Adipocyte (in vitro differentiated cells): ENCODE results near the gene RHOU.
"Not testable (repeated sequence)": the region's sequence is repeated elsewhere in the genome, so short reads cannot be mapped to it uniquely, and the experiment has no call there.

Source experiments
- DNase-seq: peaks from one replicate; pipeline ENCODE4 v3.0.0-alpha.2; 2015; ENCODE audit warnings: low read depth
- H3K27me3 ChIP-seq: replicated peaks from 2 replicates; pipeline ENCODE4 v1.7.0; 2013; ENCODE audit warnings: mild to moderate bottlenecking, low read length, moderate library complexity; ENCODE audit not compliant: control insufficient read depth, insufficient read depth
- H3K36me3 ChIP-seq: 2 replicates; pipeline ENCODE4 v1.7.0; 2013; ENCODE audit warnings: low read length, mild to moderate bottlenecking, moderate library complexity; ENCODE audit not compliant: control insufficient read depth, insufficient read depth, severe bottlenecking
- H3K4me1 ChIP-seq: 2 replicates; pipeline ENCODE4 v1.7.0; 2013; ENCODE audit warnings: mild to moderate bottlenecking, low read length, moderate library complexity; ENCODE audit not compliant: control insufficient read depth, insufficient read depth
- H3K4me3 ChIP-seq: 2 replicates; pipeline ENCODE4 v1.7.0; 2013; ENCODE audit warnings: mild to moderate bottlenecking, low read length, moderate library complexity
- H3K9ac ChIP-seq: 2 replicates; pipeline ENCODE4 v1.7.0; 2013; ENCODE audit warnings: mild to moderate bottlenecking, low read length, moderate library complexity
- H3K9me3 ChIP-seq: 2 replicates; pipeline ENCODE4 v1.7.0; 2013; ENCODE audit warnings: mild to moderate bottlenecking, low read length, moderate library complexity; ENCODE audit not compliant: control insufficient read depth

RHOU gene

DNA sequence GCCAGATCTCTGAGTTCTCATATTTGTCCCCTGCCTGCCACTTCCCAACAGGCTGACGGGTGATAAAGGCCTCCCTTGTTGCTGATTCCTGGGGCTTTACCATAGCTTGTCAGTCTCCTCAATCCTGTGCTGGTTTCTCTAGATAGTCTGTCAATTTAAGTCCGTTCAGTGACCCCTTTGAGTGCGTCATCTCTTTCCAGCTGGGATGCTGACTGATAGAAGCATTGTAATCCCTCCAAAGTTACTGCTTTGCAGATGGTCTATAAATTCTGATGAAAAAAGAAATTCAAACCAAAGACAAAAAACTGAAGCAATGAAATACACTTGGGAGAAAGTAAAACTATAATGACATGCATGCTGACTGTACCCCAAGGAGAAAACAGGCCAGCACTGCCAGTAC lies 28.3 kb downstream of the RHOU start:
- no peaks in the 10 kb centered on the region for H3K9me3 ChIP-seq
- no peak overlapping the region for H3K4me3 ChIP-seq
- no peak overlapping the region for H3K9ac ChIP-seq
- peaks cover 57% of the 10 kb centered on the region for H3K27me3 ChIP-seq
- no peaks in the 10 kb centered on the region for H3K36me3 ChIP-seq
- H3K4me1 ChIP-seq: no peaks in the 10 kb centered on the region
- no peak for DNase-seq

DNA sequence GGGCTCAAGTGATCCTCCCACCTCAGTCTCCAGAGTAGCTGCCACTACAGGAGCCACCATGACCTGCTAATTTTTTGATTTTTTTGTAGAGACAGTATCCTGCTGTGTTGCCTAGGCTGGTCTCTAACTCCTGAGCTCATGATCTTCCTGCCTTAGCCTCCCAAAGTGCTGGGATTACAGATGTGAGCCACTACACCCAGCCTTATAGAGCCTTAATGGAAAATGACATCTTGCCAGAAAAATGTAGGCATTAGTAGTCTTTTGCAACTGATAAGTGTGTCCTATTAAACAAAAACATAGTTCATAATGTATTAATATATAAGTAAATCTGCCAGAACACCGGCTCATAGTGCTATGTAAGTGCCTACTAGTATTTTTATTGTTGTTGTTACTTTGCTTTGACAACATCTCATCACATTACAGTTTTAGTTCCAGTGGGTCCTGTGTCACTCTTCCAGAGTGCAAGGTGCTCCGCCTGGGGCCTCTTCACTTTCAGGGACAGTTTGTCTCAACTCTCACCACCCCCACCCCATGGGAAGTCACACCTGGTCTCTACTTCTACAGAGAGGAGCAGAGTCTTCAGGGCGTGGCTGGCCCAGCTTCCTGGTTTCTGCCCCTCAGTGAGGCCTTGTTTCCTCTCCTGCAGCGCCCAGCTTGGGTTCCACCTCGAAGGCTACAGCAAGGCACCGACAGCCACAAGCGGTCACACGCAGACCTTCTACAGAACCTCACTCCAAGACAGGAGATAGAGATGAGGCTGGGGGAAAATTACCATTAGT lies 30.1 kb downstream of the RHOU start:
- H3K9me3 ChIP-seq: no peaks in the 10 kb centered on the region
- H3K4me3 ChIP-seq: no peak overlapping the region
- peaks cover 44% of the 10 kb centered on the region for H3K27me3 ChIP-seq
- DNase-seq: no peak
- no peak overlapping the region for H3K9ac ChIP-seq
- no peaks in the 10 kb centered on the region for H3K36me3 ChIP-seq
- no peaks in the 10 kb centered on the region for H3K4me1 ChIP-seq

- DNase-seq: no peak
- Histone ChIP-seq H3K27me3 (peaks cover 41% of the 10 kb centered on the region), H3K4me1 (no peaks in the 10 kb centered on the region), H3K9me3 (no peaks in the 10 kb centered on the region), H3K36me3 (no peaks in the 10 kb centered on the region), H3K4me3 (no peak overlapping the region), H3K9ac (no peak overlapping the region)
These were observed 31.5 kb downstream of the RHOU start for GRCh38 chr1:228766788-228767187.

DNA sequence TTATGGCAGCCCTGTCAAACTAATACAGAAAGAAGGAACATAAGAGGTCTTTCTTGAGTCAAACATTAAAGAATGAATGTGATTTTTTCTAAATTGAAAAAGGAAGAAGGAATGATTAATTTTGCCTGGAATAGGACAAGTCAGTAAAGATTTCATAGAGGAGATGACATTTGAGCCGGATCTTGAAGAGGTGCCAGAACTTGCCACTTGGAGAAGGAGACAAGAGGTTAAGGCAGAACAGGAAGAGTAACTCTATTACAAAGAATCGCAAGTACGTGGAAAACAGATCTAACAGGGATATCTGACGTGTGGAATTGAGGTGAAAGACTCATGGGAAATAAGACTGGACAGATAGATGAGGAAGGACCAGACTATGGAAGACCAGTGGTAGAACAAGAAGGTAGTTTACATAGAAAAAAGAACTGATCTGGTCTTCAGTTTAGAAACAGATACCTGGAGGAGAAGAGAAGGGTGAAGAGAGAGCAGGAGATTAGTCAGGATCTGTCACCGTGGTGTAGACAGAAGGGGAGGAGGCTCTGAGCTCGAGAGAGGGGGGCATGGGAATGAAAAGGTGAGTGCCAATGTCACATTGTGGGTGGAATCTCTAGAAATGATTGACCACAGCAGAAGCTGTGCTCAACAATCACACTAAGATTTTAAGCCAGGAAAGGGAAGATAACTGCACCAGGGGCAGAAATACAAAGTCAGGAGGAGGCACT lies 32.5 kb downstream of the RHOU start:
- DNase-seq: no peak
- Histone ChIP-seq H3K4me1 (no peaks in the 10 kb centered on the region), H3K4me3 (no peak overlapping the region), H3K9me3 (no peaks in the 10 kb centered on the region), H3K36me3 (no peaks in the 10 kb centered on the region), H3K9ac (no peak overlapping the region), H3K27me3 (peaks cover 35% of the 10 kb centered on the region)

DNA sequence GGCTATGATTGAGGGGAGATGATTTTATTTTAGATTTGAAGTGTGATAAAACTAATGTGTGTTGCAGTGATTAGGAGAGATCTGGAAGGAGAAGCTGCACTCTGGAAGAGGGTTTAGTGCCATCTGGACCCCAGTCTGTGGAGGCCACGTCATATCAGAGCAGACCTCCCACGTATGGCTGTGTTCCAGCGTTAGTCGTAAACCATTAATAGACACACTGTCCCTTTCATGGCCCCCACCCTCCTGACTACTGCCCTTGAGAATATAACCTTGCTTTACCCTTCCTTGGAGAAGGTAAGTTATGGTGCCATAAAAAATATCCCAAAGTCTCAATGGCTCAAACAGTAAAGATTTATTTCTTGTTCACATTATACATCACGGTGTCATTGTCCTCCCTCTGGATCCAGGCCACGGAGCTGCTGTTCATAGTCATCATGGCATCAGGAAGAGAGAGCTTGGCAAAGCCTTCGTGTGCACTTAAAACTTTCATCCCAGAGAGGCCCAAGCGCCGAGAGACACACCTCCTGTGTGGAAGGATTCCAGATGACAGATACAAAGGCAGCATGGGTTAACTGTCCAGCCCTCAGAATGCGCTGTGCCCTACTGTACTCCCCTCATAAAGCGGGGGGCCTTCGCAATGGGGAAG lies 33.2 kb downstream of the RHOU start:
- Histone ChIP-seq H3K9ac (no peak overlapping the region), H3K9me3 (no peaks in the 10 kb centered on the region), H3K4me1 (no peaks in the 10 kb centered on the region), H3K27me3 (peaks cover 28% of the 10 kb centered on the region), H3K4me3 (no peak overlapping the region), H3K36me3 (no peaks in the 10 kb centered on the region)
- no peak for DNase-seq

- H3K4me3 ChIP-seq: no peak overlapping the region
- peaks cover 35% of the 10 kb centered on the region for H3K27me3 ChIP-seq
- H3K36me3 ChIP-seq: no peaks in the 10 kb centered on the region
- H3K4me1 ChIP-seq: no peaks in the 10 kb centered on the region
- DNase-seq: no peak
- H3K9ac ChIP-seq: no peak overlapping the region
- no peaks in the 10 kb centered on the region for H3K9me3 ChIP-seq
These were observed 35.5 kb downstream of the RHOU start for GRCh38 chr1:228770779-228771223.

DNA sequence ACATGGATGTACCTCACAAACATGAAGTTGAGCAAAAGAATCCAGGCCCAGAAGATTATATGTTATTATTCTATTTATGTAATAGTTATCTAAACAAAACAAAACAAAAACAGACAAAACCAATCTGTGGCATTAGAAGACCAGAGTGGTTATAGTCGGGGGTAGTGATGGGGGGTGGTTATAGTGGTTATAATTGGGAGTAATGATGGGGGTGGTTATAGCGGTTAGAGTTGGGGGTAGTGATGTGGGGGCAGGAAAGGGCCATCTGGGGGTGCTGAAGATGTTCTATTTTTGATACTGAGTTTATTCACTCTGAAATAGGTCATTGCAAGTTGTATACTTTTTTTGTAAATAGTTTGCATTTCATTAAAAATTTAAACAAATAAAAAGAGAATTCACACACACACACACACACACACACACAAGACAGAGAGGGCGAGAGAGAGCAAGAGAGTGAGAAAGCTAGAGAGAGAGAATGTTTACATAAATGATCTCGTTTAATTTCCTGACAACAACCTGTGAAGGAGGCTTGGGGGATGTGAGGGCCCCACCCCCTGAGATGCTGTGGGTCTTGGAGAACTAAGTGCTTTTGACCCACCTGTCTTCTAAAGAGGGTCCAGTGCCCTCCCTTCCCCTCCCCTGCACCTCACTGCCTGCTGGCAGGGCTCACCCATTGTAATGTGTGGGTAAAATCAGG lies 37.4 kb downstream of the RHOU start:
- peaks cover 24% of the 10 kb centered on the region for H3K27me3 ChIP-seq

GRCh38 chr1:228775946-228776345 lies 40.7 kb downstream of the RHOU start:
- not testable (repeated sequence) for H3K27me3 ChIP-seq, H3K9ac ChIP-seq, H3K36me3 ChIP-seq, H3K9me3 ChIP-seq, H3K4me3 ChIP-seq, DNase-seq, H3K4me1 ChIP-seq

More for the DNA sequence above, 37.4 kb downstream of the RHOU start:
- Histone ChIP-seq H3K9me3 (no peaks in the 10 kb centered on the region), H3K36me3 (no peaks in the 10 kb centered on the region), H3K4me3 (no peak overlapping the region), H3K4me1 (no peaks in the 10 kb centered on the region), H3K9ac (no peak overlapping the region)
- no peak for DNase-seq

DNA sequence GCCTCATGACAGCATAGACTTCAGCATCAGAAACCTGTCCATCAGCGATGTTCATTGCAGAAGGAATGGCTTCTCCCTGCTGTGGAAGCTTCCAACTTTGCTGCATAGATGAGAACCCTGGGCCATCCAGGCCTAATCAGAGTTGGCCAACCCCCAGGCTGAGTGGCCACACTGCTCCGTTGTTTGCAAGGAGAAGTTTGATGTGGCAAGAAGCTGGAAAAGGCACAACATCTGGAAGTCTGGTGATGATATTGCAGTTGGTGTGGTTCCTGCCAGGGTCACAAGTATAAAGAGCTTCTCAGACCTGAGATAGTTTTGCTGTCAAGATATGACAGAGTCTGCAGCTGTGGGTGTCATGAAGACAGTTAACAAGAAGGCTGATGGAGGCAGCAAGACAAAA lies 41.2 kb downstream of the RHOU start:
- no peak overlapping the region for H3K9ac ChIP-seq
- H3K4me1 ChIP-seq: peaks cover 5% of the 10 kb centered on the region
- no peaks in the 10 kb centered on the region for H3K9me3 ChIP-seq
- no peaks in the 10 kb centered on the region for H3K36me3 ChIP-seq
- DNase-seq: no peak
- no peak overlapping the region for H3K4me3 ChIP-seq
- peaks cover 7% of the 10 kb centered on the region for H3K27me3 ChIP-seq

DNA sequence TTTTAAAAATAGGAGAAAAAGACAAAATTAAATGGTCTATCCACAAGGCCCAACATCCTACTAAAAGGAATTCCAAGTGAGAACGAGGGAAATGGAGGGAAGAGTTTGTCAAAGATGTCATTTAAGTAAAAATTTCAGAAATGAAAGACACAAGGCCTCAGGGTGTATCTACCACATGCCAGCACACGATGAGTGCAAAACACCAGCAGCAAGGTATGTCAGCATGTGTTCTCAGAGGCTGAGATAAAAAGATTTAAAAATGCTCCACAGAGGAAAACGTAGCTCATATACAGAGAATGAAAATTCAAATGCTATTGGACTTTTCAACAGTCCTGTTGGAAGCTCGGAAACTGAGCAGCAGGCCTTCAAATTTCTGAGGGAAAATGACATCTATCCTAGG lies 42.0 kb downstream of the RHOU start:
- no peak for DNase-seq
- Histone ChIP-seq H3K9me3 (no peaks in the 10 kb centered on the region), H3K36me3 (no peaks in the 10 kb centered on the region), H3K4me1 (peaks cover 9% of the 10 kb centered on the region), H3K4me3 (no peak overlapping the region), H3K27me3 (peaks cover 7% of the 10 kb centered on the region), H3K9ac (no peak overlapping the region)

GRCh38 chr1:228778026-228778425 lies 42.7 kb downstream of the RHOU start:
- Histone ChIP-seq H3K9me3 (no peaks in the 10 kb centered on the region), H3K9ac (no peak overlapping the region), H3K4me1 (peaks cover 13% of the 10 kb centered on the region), H3K27me3 (peaks cover 7% of the 10 kb centered on the region), H3K36me3 (no peaks in the 10 kb centered on the region), H3K4me3 (no peak overlapping the region)
- no peak for DNase-seq
